ENCODE data around the gene LCORL. TPM values are rescaled to one million over a fixed set of nuclear protein-coding genes. Genes with fewer than 3 reads are reported as not detected.

The LCORL gene
- polyA plus RNA-seq, 2 of the 4 experiments (the other 2 are of a cell fraction): 6.4 to 9.7 TPM

DNA sequence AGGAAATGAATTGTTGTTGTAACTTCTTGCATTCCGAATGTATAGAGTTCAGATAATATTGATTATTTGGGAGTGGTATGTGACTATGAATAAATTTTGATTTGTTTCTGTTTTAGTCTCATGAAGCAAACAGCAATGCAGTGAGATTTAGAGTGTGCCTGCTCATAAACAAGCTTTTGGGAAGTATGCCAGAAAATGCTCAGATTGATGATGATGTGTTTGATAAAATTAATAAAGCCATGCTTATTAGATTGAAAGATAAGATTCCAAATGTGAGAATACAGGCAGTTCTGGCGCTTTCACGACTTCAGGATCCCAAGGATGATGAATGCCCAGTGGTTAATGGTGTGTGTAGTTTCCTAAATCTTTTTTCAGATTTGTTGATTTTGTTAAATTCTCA lies 208.8 kb downstream of the LCORL start:
- ChIA-PET CTCF (no interaction called here), POLR2A (no interaction called here)
- Histone ChIP-seq H3K4me3 (peak overlapping the region; percentile 75; the same call in 2 of the 3 replicates), H3K9me3 (no peaks in the 10 kb centered on the region), H3K27ac (peak overlapping the region in 1 of 2 experiments; percentile 61; a peak in 1 of 6 replicates), H3K4me2 (peak overlapping the region; percentile 82), H3K4me1 (peaks cover 26% of the 10 kb centered on the region)
- ATAC-seq (no peak), DNase-seq (ENCODE audit: low read depth in 1 of 2, low spot score in 1 of 2) (no peak), FAIRE-seq (no peak)
- 57% methylated on average over 3 of the region's 3 CpGs for WGBS (ENCODE audit: missing lambda C conversion rate)
- no peak for TF ChIP-seq MAZ (IDR thresholded peaks at IDR 0.05; ENCODE audit: borderline replicate concordance, low read depth, low read length)
- TF ChIP-seq EHF (CRISPR knock-in tag; IDR thresholded peaks at IDR 0.05): no peak
- no peak for TF ChIP-seq ZC3H11A (IDR thresholded peaks at IDR 0.05)
- TF ChIP-seq FOSL2 (IDR thresholded peaks at IDR 0.05): no peak
- TF ChIP-seq FOSL2 (CRISPR knock-in tag; IDR thresholded peaks at IDR 0.05): no peak
- TF ChIP-seq NR3C1 (IDR thresholded peaks at IDR 0.05): no peak
- TF ChIP-seq CBX2 (IDR thresholded peaks at IDR 0.05; ENCODE audit: borderline replicate concordance, low read depth): no peak
- no peak for TF ChIP-seq JUN (IDR thresholded peaks at IDR 0.05)
- no peak for TF ChIP-seq GATA3 (IDR thresholded peaks at IDR 0.05; ENCODE audit: borderline replicate concordance)

DNA sequence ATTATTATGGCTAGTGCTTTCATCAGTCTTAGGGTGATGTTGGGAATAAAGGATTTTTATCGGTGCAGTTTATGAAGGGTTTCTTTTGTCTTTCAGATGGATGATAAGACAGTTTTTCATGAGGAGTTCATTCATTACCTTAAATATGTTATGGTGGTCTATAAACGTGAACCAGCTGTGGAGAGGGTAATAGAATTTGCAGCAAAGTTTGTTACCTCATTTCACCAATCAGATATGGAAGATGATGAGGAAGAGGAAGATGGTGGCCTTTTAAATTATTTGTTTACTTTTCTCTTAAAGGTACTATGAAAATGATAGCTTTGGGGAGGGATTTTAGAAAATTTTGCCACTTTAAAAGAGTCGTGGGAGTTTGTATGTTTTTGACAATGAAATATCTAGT lies 209.4 kb downstream of the LCORL start:
- no peak for DNase-seq (ENCODE audit: low read depth in 1 of 2, low spot score in 1 of 2)
- no peak for TF ChIP-seq MAZ (IDR thresholded peaks at IDR 0.05; ENCODE audit: borderline replicate concordance, low read depth, low read length)
- TF ChIP-seq, protein P1, sequence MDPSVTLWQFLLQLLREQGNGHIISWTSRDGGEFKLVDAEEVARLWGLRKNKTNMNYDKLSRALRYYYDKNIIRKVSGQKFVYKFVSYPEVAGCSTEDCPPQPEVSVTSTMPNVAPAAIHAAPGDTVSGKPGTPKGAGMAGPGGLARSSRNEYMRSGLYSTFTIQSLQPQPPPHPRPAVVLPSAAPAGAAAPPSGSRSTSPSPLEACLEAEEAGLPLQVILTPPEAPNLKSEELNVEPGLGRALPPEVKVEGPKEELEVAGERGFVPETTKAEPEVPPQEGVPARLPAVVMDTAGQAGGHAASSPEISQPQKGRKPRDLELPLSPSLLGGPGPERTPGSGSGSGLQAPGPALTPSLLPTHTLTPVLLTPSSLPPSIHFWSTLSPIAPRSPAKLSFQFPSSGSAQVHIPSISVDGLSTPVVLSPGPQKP (IDR thresholded peaks at IDR 0.05; ENCODE audit: low read depth, low read length): no peak
- TF ChIP-seq ZNF302 (CRISPR knock-in tag; IDR thresholded peaks at IDR 0.05): no peak
- no peak for TF ChIP-seq USF2 (IDR thresholded peaks at IDR 0.05)
- no peak for TF ChIP-seq TFCP2L1 (CRISPR knock-in tag; IDR thresholded peaks at IDR 0.05)
- no peak for TF ChIP-seq ESRRA (IDR thresholded peaks at IDR 0.05; ENCODE audit: borderline replicate concordance, low read length)
- no peak for TF ChIP-seq JUN (IDR thresholded peaks at IDR 0.05)
- no peak for TF ChIP-seq EHMT2 (IDR thresholded peaks at IDR 0.05; ENCODE audit: low read depth)
- no peak for TF ChIP-seq HOXB13 (CRISPR knock-in tag; IDR thresholded peaks at IDR 0.05; ENCODE audit: low read depth)
- TF ChIP-seq E2F6 (IDR thresholded peaks at IDR 0.05; ENCODE audit: borderline replicate concordance, low read depth): no peak
- no peak for TF ChIP-seq SREBF2 (IDR thresholded peaks at IDR 0.05)
- TF ChIP-seq ZFP36 (IDR thresholded peaks at IDR 0.05; ENCODE audit: borderline replicate concordance, partially characterized antibody): no peak
- TF ChIP-seq RCOR1 (IDR thresholded peaks at IDR 0.05; ENCODE audit: low read depth, low read length): no peak
- TF ChIP-seq, protein P2, sequence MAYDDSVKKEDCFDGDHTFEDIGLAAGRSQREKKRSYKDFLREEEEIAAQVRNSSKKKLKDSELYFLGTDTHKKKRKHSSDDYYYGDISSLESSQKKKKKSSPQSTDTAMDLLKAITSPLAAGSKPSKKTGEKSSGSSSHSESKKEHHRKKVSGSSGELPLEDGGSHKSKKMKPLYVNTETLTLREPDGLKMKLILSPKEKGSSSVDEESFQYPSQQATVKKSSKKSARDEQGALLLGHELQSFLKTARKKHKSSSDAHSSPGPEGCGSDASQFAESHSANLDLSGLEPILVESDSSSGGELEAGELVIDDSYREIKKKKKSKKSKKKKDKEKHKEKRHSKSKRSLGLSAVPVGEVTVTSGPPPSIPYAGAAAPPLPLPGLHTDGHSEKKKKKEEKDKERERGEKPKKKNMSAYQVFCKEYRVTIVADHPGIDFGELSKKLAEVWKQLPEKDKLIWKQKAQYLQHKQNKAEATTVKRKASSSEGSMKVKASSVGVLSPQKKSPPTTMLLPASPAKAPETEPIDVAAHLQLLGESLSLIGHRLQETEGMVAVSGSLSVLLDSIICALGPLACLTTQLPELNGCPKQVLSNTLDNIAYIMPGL (CRISPR knock-in tag; IDR thresholded peaks at IDR 0.05; ENCODE audit: borderline replicate concordance): no peak
- no peak for TF ChIP-seq TP53 (CRISPR knock-in tag; IDR thresholded peaks at IDR 0.05)
- no peak for TF ChIP-seq CTCF (IDR thresholded peaks at IDR 0.05)
- no peak for TF ChIP-seq NPAS2 (CRISPR knock-in tag; IDR thresholded peaks at IDR 0.05; ENCODE audit: borderline replicate concordance)
- no peak for TF ChIP-seq NFE2L2 (conservative IDR thresholded peaks at IDR 0.05; ENCODE audit: low read length)
- TF ChIP-seq ZSCAN20 (CRISPR knock-in tag; IDR thresholded peaks at IDR 0.05): no peak
- no peak for TF ChIP-seq CHD2 (IDR thresholded peaks at IDR 0.05; ENCODE audit: low read length, partially characterized antibody)
- Histone ChIP-seq H3K4me2 (peak overlapping the region; percentile 82), H3K4me1 (peaks cover 32% of the 10 kb centered on the region), H3K27ac (peak overlapping the region; percentile 61 to 89; a peak in 5 of 6 replicates), H3K4me3 (peak overlapping the region; percentile 75), H3K9me3 (no peaks in the 10 kb centered on the region)
- 1% methylated on average over 3 of the region's 3 CpGs for WGBS (ENCODE audit: missing lambda C conversion rate)
- CTCF ChIA-PET: no interaction called here
- no peak for ATAC-seq
- POLR2A ChIA-PET: no interaction called here
- no peak for FAIRE-seq

All from A549 (cell line).